HCT116 (cell line): ENCODE data around the gene UNC50. TPM values are rescaled to one million over a fixed set of nuclear protein-coding genes. Genes with fewer than 3 reads are reported as not detected.

ENCODE experiments used
- ATAC-seq: fragments of 200-7000 bp; cut with Tn5 transposase; 2 replicates; pipeline ENCODE4 v1.9.1; 2020; ENCODE audit warnings: mild to moderate bottlenecking, moderate library complexity
- BruUV-seq: library from RNA; stranded (reverse); fragments of 400-500 nt; replicated peaks from 2 replicates; lab custom pipeline; 2021; lab: Mats Ljungman, UMichigan
- CTCF ChIA-PET: fragments of 300-600 bp; sonication (Branson Sonifier 250); formaldehyde crosslinking; loops from one replicate; lab custom pipeline; 2021; ENCODE audit warnings: antibody characterized with exemption; lab: Charles Lee
- POLR2A ChIA-PET: fragments of 300-600, 350-600 bp; sonication (Branson Sonifier 250); formaldehyde crosslinking; loops from one replicate; lab custom pipeline; 2021; ENCODE audit warnings: antibody characterized with exemption; lab: Charles Lee
- RAD21 ChIA-PET, 2 experiments: fragments of 300-600 bp; sonication (Branson Sonifier 250); formaldehyde crosslinking; loops; one replicate each; lab custom pipeline; 2023; ENCODE audit warnings: low total read pairs in 2 of 2; ENCODE audit not compliant: uncharacterized antibody in 2 of 2, unreplicated experiment in 2 of 2, low non-redundant PET in 1 of 2; lab: Charles Lee
- DNase-seq: peaks from one replicate; pipeline ENCODE4 v3.0.0-alpha.2; 2010; ENCODE audit warnings: low read depth, low spot score
- H2AFZ ChIP-seq: fragments of 200-600 bp; shearing (Covaris generic), sonication (generic); 2 replicates; pipeline ENCODE4 v1.6.1; 2017; ENCODE audit warnings: low read depth, mixed run types, mixed read lengths, antibody characterized with exemption, low read length; ENCODE audit not compliant: poor library complexity, severe bottlenecking
- H3K27ac ChIP-seq: 2 replicates; pipeline ENCODE4 v1.5.1; 2012; ENCODE audit warnings: low read depth, low read length
- H3K27me3 ChIP-seq: fragments of 200-600 bp; sonication (generic); 2 replicates; pipeline ENCODE4 v1.6.1; 2016; ENCODE audit warnings: mixed run types, low read length, mixed read lengths; ENCODE audit not compliant: insufficient read depth
- H3K36me3 ChIP-seq, 2 experiments: fragments of 200-500 bp in 1 of 2; fragments of 200-600 bp in 1 of 2; sonication (Bioruptor generic) in 1 of 2; sonication (generic) in 1 of 2; 2 replicates each; pipeline versions ENCODE4 v1.5.1 to v1.6.1; 2014 to 2016; ENCODE audit warnings: low read length in 2 of 2, inconsistent platforms in 1 of 2, mixed read lengths in 1 of 2, mixed run types in 1 of 2; ENCODE audit not compliant: insufficient read depth in 2 of 2, control insufficient read depth in 1 of 2
- H3K4me1 ChIP-seq, 2 experiments: fragments of 200-600 bp in 1 of 2; sonication (generic) in 1 of 2; 2 replicates each; pipeline versions ENCODE4 v1.5.1 to v1.6.1; 2012 to 2017; ENCODE audit warnings: low read length in 2 of 2, inconsistent platforms in 1 of 2, mild to moderate bottlenecking in 1 of 2, mixed read lengths in 1 of 2, mixed run types in 1 of 2, moderate library complexity in 1 of 2; ENCODE audit not compliant: insufficient read depth in 2 of 2, control insufficient read depth in 1 of 2
- H3K4me2 ChIP-seq: fragments of 200-600 bp; sonication (generic); 2 replicates; pipeline ENCODE4 v1.6.1; 2017; ENCODE audit warnings: mixed run types, low read length, mixed read lengths
- H3K4me3 ChIP-seq, 2 experiments: fragments of 200-600 bp in 1 of 2; sonication (generic) in 1 of 2; replicated peaks in 1 of 2; 2 replicates each; pipeline ENCODE4 v1.5.1; 2011 to 2016; ENCODE audit warnings: low read length in 2 of 2, control low read depth in 1 of 2, low read depth in 1 of 2, mild to moderate bottlenecking in 1 of 2, mixed read lengths in 1 of 2, mixed run types in 1 of 2
- H3K79me2 ChIP-seq: fragments of 200-600 bp; sonication (generic); 2 replicates; pipeline ENCODE4 v1.6.1; 2017; ENCODE audit warnings: mild to moderate bottlenecking, mixed run types, low read length, moderate library complexity, mixed read lengths; ENCODE audit not compliant: insufficient read depth
- H3K9ac ChIP-seq: fragments of 200-600 bp; sonication (generic); 2 replicates; pipeline ENCODE4 v1.6.1; 2016; ENCODE audit warnings: low read length, mixed read lengths
- H3K9me2 ChIP-seq: fragments of 200-600 bp; sonication (generic), shearing (Covaris generic); 2 replicates; pipeline ENCODE4 v1.6.1; 2017; ENCODE audit warnings: mixed run types, mild to moderate bottlenecking, moderate library complexity; ENCODE audit not compliant: insufficient read depth
- H3K9me3 ChIP-seq, 2 experiments: fragments of 200-500 bp in 1 of 2; fragments of 200-600 bp in 1 of 2; sonication (Bioruptor generic) in 1 of 2; sonication (generic) in 1 of 2; 2 replicates each; pipeline ENCODE4 v1.6.1; 2014 to 2017; ENCODE audit warnings: low read length in 2 of 2, mixed read lengths in 2 of 2, inconsistent platforms in 1 of 2, low read depth in 1 of 2, mild to moderate bottlenecking in 1 of 2, mixed run types in 1 of 2, moderate library complexity in 1 of 2; ENCODE audit not compliant: control insufficient read depth in 1 of 2, insufficient read depth in 1 of 2
- H4K20me1 ChIP-seq: fragments of 200-600 bp; sonication (generic), shearing (Covaris generic); 2 replicates; pipeline ENCODE4 v1.6.1; 2017; ENCODE audit warnings: mixed run types, mild to moderate bottlenecking, moderate library complexity; ENCODE audit not compliant: insufficient read depth
- POLR2AphosphoS5 ChIP-seq: IDR thresholded peaks from 2 replicates; pipeline ENCODE4 v1.6.1; 2011; ENCODE audit warnings: mild to moderate bottlenecking, low read depth, low read length, moderate library complexity
- SIN3A ChIP-seq: IDR thresholded peaks from 2 replicates; pipeline ENCODE4 v1.6.1; 2012; ENCODE audit warnings: low read depth
- TCF7L2 ChIP-seq: IDR thresholded peaks from 2 replicates; pipeline ENCODE4 v1.7.0; 2011; ENCODE audit warnings: borderline replicate concordance, inconsistent platforms; ENCODE audit not compliant: insufficient read depth, insufficient read length; ENCODE audit errors: extremely low read depth
- ZFX ChIP-seq: fragments of 450-650 bp; IDR thresholded peaks from 2 replicates; pipeline ENCODE4 v1.6.1; 2017
- ZNF274 ChIP-seq: fragments of 200-500 bp; sonication (Bioruptor generic); IDR thresholded peaks from 2 replicates; pipeline ENCODE4 v1.6.1; 2014; ENCODE audit warnings: mild to moderate bottlenecking, low read depth, low read length, inconsistent platforms
- intact Hi-C: fragments of 100-400 bp; cut with micrococcal nuclease; formaldehyde crosslinking; loops from 2 replicates; pipeline ENCODE4 v1.10.0; 2022
- total RNA-seq: library from RNA; stranded (reverse); gene quantifications from one replicate; pipeline ENCODE4 v1.2.1, GENCODE V29; 2021; ENCODE audit not compliant: unreplicated experiment
- TF ChIP-seq, protein P1 (sequence below): IDR thresholded peaks from 2 replicates; pipeline ENCODE4 v1.6.1; 2012; ENCODE audit warnings: low read depth
- TF ChIP-seq, protein P2 (sequence below), 3 experiments: fragments of 200-600 bp in 1 of 3; sonication (generic) in 1 of 3; IDR thresholded peaks in 2 of 3; conservative IDR thresholded peaks in 1 of 3; 2 replicates each; pipeline ENCODE4 v1.5.1; 2012 to 2017; ENCODE audit warnings: low read depth in 2 of 3, low read length in 2 of 3, antibody characterized with exemption in 1 of 3, borderline replicate concordance in 1 of 3, control low read depth in 1 of 3, mild to moderate bottlenecking in 1 of 3, mixed read lengths in 1 of 3, mixed run types in 1 of 3, moderate library complexity in 1 of 3; ENCODE audit not compliant: insufficient read depth in 1 of 3

The UNC50 gene
- total RNA-seq, 1 experiment from 2014 or later, result 33.0 TPM

DNA sequence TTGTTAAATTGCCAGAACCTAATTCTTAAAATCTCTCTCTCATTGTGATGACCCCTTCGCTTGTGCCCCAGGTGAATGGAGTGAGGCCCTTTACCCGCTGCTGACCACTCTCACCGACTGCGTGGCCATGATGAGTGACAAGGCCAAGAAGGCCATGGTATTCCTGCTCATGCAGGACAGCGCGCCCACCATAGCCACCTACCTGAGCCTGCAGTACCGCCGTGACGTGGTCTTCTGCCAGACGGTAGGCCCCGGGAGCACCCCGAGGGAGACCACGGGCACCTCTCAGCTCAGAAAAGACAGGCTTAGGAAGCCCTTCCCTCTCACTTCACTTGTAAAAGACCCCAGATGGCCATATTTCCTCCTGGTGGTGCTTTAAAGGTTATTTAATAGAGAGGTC, 45.0 kb upstream of the UNC50 start:
- no peak overlapping the region for H3K27ac ChIP-seq
- no peaks in the 10 kb centered on the region for H3K79me2 ChIP-seq
- H3K4me3 ChIP-seq, result no peak overlapping the region
- no peak overlapping the region for H3K4me2 ChIP-seq
- H3K36me3 ChIP-seq, result 0 out of 4 replicates have a peak, but pooled peaks cover 0 to 2% of the 10 kb centered on the region in 2 experiments
- no peaks in the 10 kb centered on the region for H3K27me3 ChIP-seq
- DNase-seq, result no peak
- no peak for TF ChIP-seq ZNF274
- TF ChIP-seq POLR2AphosphoS5, result no peak
- no peak for TF ChIP-seq ZFX
- TF ChIP-seq, protein P1, sequence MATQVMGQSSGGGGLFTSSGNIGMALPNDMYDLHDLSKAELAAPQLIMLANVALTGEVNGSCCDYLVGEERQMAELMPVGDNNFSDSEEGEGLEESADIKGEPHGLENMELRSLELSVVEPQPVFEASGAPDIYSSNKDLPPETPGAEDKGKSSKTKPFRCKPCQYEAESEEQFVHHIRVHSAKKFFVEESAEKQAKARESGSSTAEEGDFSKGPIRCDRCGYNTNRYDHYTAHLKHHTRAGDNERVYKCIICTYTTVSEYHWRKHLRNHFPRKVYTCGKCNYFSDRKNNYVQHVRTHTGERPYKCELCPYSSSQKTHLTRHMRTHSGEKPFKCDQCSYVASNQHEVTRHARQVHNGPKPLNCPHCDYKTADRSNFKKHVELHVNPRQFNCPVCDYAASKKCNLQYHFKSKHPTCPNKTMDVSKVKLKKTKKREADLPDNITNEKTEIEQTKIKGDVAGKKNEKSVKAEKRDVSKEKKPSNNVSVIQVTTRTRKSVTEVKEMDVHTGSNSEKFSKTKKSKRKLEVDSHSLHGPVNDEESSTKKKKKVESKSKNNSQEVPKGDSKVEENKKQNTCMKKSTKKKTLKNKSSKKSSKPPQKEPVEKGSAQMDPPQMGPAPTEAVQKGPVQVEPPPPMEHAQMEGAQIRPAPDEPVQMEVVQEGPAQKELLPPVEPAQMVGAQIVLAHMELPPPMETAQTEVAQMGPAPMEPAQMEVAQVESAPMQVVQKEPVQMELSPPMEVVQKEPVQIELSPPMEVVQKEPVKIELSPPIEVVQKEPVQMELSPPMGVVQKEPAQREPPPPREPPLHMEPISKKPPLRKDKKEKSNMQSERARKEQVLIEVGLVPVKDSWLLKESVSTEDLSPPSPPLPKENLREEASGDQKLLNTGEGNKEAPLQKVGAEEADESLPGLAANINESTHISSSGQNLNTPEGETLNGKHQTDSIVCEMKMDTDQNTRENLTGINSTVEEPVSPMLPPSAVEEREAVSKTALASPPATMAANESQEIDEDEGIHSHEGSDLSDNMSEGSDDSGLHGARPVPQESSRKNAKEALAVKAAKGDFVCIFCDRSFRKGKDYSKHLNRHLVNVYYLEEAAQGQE, result no peak
- no peak for TF ChIP-seq TCF7L2
- TF ChIP-seq SIN3A, result no peak
- TF ChIP-seq, protein P2, sequence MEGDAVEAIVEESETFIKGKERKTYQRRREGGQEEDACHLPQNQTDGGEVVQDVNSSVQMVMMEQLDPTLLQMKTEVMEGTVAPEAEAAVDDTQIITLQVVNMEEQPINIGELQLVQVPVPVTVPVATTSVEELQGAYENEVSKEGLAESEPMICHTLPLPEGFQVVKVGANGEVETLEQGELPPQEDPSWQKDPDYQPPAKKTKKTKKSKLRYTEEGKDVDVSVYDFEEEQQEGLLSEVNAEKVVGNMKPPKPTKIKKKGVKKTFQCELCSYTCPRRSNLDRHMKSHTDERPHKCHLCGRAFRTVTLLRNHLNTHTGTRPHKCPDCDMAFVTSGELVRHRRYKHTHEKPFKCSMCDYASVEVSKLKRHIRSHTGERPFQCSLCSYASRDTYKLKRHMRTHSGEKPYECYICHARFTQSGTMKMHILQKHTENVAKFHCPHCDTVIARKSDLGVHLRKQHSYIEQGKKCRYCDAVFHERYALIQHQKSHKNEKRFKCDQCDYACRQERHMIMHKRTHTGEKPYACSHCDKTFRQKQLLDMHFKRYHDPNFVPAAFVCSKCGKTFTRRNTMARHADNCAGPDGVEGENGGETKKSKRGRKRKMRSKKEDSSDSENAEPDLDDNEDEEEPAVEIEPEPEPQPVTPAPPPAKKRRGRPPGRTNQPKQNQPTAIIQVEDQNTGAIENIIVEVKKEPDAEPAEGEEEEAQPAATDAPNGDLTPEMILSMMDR (IDR thresholded peaks at IDR 0.05 in 2 of 3, conservative IDR thresholded peaks at IDR 0.05 in 1 of 3; ENCODE audit: borderline replicate concordance in 1 of 3, insufficient read depth in 1 of 3, low read depth in 2 of 3, low read length in 2 of 3), result no peak
- ATAC-seq, result no peak
- H3K9me2 ChIP-seq, result no peaks in the 10 kb centered on the region
- ChIA-PET POLR2A (no interaction called here), RAD21 (no interaction called here), CTCF (no interaction called here)
- H3K9ac ChIP-seq, result no peak overlapping the region
- intact Hi-C loops, result no loop called here
- H2AFZ ChIP-seq, result no peak overlapping the region
- peaks cover 0 to 6% of the 10 kb centered on the region in 2 experiments; a peak in 1 of 4 replicates for H3K4me1 ChIP-seq
- H4K20me1 ChIP-seq, result no peaks in the 10 kb centered on the region
- no TSS peak for BruUV-seq
- no peaks in the 10 kb centered on the region for H3K9me3 ChIP-seq
